Stimulated activated CD4-positive, alpha-beta T cell treated with anti-CD3 and anti-CD28 coated beads, Interleukin-15, amount 100 ng/mL, for 1 hour (primary cell): ENCODE results near the gene ADGRG6.

ENCODE experiments used
- DNase-seq, 2 donors: peaks; one replicate each; pipeline ENCODE4 v3.0.0-alpha.2; 2020; ENCODE audit warnings: low read depth in 1 of 2, low spot score in 1 of 2

The ADGRG6 gene

DNA sequence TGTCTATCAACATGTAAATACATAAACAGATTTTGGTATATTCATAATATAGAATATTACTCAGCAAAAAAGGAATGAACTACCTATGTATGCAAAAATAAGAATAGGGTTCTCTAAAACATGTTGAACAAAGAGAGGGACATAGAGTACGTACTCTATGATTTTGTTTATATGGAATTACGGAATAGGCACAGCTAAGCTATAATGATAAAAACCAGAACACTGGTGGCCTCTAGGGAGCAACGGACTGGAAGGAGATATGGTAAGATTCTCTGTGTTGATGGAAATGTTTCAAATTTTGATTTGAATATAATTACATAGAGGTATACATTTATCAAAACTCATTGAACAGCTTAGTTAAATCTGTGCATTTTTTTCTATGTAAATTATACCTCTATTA lies 19.6 kb downstream of the ADGRG6 start:
- no peak for DNase-seq

DNA sequence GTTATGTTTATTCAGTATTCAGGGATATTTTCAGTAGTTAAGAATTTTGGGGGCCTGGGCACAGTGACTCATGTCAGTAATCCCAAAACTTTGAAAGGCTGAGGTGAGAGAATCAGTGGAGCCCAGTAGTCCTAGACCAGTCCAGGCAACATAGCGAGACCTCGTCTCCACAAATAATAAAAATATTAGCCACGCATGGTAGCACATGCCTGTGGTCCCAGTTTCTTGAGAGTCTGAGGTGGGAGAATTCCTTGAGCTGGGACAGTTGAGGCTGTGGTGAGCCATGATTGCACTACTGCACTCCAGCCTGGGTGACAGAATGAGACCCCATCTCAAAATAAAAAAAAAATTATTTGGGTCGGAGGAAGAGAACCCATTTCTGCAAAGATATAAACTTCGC lies 20.3 kb downstream of the ADGRG6 start:
- no peak for DNase-seq

DNA sequence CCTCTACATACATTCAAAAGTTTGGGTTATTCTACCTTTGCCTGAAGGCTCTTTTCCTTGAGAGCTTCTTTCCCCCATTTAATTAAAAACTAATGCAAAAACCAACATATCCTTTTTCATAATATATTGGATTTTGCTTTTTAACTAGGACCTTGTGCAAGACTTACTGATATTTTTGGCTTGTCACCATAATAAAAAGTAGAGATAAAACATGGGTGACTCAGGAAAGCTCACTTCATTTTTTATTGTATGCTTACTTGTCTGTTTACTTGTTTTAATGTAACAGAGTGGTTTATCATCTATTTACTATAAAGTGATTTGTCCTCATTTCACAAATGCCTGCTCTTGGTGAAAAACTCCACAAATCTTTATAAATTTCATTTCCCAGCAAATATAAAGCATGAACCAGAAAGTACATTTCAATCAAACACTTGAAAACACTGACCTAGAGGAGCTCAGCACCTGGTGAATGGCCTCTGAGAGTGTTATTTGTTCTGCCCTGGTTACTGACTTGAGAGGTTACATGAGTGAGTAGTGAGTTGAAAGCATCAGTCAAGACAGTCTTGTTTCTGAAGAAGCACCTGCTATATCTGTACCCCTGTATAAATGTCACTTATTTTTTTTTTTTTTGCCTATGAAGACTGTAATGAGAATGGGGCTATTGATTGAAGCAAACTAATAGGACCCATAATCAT lies 20.8 kb downstream of the ADGRG6 start:
- no peak for DNase-seq

DNA sequence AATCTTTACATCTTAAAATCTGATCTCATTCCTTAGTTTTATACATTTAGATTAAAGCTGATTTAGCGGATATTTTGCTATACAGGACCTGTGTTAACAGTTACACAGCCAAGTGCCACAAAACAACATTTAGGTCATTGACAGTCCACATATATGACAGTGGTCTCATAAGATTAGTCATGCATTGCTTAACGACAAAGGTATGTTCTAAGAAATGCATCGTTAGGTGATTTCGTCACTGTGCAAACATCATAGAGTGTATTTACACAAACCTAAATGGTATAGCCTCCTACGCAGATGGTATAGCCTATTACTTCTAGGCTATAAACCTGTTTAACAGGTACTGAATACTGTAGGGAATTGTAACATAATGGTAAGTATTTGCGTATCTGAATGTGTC lies 21.6 kb downstream of the ADGRG6 start:
- DNase-seq: no peak

DNA sequence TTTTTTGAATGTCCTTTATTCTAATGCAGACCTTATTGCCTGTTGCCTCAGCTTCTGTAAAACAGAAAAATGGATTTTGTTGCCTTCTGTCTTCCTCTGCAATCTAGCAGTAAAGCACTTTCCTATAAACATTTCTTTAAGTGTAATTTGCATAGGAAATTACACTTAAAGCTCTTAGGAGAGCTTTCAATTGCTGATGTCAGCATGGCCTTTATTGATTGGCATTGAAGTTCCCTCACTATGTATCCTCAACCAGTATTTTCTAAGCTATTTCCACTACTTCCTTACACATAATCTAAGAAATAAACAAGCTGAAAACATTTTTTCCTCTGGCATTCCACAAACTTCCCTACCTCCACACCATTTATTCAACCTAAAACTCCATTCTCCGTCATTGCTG lies 22.3 kb downstream of the ADGRG6 start:
- DNase-seq: no peak

DNA sequence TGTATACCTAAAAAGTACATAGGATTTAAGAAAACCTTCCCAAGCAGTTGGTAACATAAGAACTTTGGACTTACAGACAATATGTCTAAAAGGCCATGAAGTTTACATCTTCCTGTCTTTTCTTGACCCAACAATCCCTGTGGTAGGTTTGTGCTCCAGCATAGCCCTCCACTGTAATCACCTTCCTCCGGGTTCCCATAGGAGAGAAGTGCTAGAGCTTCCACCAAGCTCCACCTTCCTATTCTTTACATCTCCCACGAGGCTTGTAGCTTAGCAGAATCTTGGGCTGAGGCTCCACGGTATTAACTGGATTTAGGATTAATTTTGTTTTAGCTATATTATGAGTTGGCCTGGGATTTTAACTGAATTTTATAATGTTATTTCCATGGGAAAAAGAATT lies 23.3 kb downstream of the ADGRG6 start:
- DNase-seq: no peak

DNA sequence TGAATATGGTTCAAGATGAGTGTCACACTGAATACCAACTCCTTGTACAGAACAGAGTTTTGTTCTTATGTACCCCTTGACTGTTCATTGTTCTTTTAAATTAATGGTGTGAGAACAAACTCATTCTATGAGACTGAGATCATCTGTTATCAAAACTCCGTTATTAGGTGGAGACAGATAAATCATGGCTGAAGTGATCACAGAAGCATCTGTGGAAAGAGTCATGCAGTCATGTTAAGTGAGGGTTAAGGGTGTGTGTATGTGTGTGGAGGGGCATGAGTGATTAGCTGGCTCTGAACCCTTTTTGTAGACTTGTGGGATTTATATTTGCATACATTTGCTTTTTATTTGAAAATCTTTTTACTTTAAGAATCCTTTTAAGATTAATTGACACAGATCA lies 24.7 kb downstream of the ADGRG6 start:
- no peak for DNase-seq

DNA sequence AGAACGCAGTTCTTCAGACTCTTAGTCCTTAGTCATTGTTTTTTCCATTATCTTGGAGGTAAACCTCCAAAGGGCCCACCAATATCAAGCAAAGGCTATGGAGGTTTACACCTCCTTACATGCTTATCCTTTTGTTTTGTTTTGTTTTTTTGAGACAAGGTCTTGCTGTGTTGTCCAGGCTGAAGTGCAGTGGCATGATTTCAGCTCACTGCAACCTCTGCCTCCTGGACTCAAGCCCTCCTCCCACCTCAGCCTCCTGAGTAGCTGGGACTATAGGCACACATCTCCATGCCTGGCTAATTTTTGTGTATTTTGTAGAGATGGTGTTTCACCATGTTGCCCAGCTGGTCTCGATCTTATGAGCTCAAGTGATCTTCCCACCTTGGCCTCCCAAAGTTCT lies 26.3 kb downstream of the ADGRG6 start:
- DNase-seq: no peak

DNA sequence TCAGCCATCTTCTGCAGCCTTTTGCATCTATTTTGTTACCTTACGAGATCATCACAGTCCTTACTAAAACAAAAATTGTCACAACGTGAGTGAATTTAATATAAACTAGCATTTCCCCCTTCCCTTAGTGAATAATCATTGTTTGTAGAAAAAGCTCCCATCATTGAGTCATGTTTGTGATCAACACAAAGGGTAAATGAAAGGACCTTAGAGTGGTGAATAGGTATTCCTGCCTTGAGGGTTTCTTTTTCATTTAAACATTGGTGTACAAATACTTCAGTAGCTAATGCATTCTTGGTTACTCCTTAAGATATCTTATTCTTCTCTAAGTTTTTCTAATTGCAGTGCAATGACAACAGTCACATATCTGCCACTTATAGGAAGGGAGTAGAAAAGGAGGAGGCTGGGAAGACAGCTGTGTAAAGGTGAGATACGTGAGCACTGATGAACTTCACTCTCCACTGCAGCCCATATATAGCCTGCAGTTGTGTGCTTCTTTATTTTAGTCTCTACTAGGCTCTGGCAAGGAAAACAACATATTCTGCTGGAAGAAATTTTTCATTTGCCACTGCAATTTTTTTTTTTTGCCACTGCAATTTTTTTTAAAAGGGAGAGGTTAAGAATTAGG lies 27.8 kb downstream of the ADGRG6 start:
- no peak for DNase-seq

DNA sequence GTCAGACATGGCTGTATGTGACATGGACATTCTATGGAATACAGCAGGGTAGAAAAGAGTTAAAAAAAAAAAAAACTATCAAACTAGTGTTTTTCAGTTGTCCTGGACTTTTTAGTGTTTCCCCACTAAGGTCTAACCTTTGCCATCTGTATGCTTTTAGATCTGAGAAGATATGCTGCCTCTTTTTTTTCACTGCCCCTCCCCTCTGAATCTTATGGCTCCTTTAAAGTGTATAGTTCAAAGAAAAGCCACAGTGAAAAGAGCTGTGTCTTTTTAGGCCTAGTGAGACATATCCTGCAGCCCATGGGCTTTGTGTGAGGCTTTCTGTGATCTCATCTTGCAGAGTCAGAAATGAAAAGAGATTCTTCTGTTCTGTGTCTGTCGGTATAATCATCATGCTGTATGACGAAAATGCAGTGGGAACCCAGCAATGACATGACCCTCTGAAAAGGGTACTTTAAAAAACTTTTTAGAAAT lies 29.3 kb downstream of the ADGRG6 start:
- no peak for DNase-seq

DNA sequence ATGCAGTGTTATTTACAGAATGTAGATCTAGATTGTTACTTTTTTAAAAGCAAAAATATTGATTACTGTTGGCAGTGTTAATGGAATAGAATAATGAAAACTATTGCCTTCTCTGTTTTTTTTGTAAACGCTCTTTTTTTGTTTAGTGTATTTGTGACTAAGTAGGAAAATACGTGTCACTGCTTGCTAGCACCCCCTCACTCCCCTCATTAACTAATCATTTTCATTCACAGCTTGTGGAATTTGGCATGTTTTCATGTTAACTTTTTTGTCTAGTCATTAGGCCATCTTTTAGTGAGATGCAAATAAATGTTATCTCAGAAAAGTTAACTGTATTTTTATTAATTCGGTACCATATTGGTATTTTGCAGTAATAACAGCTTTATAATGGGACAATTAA lies 29.8 kb downstream of the ADGRG6 start:
- no peak for DNase-seq

DNA sequence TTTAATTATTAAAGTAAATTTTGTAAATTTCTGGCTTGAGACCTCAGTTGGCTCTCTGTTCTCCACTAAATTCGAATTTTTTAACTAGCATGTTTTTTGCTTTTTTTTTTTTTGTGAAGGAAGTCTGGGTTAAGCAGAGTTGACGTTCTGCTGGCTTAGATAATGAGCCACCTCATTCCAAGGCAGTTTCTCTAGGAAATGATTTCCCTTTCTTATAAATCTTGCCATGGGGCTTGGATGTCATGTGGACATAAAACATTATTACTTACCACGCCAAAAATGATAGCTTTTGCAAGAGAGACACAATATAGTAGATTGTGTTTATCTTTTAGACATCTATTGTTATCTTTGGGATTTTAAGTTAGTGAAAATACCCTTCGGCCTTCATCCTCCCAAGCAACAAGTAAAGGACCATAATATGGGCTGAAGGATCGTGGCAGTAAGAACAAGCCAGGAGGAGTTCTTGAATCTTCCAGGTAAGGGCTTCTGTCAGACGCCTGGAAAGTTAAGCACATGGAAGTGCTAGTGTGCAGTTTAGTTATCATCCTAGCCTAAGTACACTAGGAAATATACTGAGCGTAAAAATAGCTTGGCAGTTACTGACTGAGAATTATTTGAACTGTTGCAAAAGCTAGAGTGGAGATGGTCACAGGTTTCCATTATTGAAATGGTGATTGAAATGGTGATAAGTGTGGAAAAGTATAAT lies 30.7 kb downstream of the ADGRG6 start:
- DNase-seq: no peak

DNA sequence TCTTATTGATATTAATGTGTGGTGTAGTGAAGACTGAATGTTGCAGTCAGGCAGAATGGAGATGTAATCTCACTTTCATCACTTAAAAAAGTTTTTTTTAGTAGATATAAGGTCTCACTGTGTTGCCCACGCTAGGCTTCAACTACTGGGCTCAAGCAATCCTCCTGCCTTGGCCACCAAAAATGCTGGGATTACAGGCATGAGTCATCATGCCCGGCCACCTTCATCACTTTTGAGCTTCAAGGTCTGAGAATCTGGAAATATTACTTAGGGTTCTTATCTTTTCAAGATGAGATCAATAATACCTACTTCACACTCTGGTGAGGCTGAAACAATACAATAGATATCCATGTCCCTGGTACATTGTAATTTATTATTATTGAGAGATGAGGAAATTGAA lies 31.6 kb downstream of the ADGRG6 start:
- DNase-seq: no peak

DNA sequence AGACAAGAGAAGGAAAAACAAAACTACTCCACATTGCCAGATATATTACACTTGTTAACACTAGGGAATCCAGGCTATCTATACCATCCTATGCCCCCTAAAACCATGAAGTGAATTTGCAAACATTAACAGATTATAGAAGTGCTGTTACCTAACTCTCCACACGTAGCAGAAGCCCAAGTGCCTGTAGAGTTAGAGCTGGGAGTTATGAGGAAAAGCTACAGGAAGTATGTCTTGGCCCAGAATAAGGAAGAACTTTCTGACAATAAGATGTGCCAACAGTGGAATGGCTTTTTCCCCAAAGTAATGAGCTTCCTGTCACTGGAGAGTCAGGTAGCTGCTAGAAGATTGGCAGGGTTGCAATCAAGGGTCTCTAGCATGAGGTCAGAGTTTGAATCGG lies 32.5 kb downstream of the ADGRG6 start:
- DNase-seq: no peak

DNA sequence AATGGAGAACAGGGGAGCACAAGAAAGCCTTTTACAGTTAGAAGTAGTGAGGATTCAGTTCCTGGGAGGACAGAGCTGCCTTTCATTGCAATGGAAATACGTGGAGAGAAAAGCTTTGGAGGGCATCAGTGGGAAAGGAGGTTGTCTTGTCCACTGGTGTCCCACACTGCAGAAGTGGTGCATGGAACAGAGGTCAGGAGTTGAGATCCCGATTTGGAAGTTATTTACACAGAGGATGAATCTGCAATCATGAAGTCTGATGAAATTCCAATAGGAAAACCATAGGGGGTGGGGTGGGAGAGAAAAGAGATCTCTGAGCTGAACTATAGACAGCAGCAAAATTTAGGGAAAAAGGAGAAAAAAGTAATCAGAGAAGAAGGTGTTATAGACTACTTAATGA lies 33.6 kb downstream of the ADGRG6 start:
- no peak for DNase-seq

DNA sequence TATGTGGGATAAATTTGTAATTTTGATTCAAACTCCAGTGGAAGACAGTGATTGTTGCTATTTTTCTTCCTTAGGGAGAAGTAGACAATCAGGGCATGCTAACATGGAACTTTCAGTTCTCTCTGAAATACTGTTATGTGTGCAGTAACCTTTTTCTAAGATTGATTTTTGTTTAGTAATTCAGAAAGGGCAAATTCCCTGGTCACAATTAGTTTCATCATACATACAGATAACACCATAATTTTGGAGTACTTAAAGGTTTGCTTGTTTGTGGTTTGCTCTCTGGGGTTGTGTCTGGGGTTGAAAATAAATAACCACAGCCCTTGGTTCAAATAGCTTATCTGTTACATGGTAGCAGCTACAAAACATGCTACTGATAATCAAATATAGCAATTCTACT lies 34.4 kb downstream of the ADGRG6 start:
- DNase-seq: no peak

DNA sequence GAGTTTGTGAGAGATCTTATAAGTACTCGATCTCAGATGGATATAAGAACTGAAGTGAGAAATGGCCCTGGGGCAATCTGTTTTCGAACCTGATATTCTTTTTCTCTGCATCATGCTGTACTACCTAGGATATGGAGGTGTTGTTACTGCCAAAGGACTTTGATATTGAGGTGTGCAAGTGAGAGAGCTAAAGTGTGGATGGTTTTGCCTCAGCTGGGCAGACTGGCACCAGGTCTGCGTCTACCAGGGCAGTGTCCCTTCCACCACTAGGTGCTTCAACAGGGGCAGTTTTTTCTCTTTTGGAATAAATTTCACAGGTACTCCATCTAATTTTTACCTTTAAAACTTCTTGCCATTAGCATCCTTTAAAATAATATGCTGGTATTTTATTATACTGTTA lies 35.0 kb downstream of the ADGRG6 start:
- DNase-seq: no peak

DNA sequence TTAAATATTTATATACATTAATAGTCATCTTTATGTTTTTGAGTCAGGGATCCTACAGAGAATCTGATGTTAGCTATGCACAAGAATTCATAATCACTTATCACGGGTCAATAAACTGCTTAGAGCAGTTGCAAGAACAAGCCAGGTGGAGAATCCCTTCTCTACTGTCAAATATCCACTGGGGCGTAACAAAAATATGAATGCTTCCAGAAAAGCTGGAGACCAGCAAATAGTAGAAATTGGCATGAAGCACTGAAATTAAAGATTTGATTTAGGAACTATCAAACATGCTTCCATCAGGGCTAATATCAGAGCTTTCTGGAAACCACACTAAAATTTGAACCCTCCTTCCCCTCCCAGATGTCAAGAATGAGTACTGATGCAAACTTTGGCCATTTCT lies 37.3 kb downstream of the ADGRG6 start:
- no peak for DNase-seq

DNA sequence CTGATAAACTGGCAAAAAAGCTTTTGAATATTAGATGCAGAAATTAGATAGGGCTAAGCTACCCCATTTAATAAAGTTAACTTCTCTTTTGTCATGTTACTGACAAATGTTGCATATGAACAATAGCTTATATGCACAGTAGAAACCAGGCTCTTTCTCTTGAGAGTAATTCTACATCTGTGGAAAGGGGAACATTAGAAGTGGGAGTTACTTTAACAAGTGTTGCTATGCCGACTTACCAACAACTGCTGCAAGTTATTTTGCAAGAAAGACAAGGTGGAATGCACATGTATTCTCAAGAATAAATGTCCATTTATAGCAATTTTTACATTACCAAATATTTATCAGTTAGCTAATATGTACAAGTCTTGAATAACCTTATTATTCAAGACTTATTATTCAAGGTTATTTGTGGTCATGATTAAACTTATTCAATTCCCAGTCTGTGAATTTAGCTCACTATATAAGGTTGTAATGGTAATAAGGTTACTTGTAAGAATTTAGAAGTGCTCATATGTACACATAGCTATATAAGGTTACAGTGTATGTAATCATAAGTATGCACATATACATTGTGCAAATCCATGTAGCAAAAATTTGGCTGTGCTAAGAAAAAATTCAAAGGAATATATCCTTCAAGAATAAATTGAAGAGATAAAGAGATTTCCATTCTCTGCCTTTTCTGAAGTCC lies 38.3 kb downstream of the ADGRG6 start:
- DNase-seq: no peak

DNA sequence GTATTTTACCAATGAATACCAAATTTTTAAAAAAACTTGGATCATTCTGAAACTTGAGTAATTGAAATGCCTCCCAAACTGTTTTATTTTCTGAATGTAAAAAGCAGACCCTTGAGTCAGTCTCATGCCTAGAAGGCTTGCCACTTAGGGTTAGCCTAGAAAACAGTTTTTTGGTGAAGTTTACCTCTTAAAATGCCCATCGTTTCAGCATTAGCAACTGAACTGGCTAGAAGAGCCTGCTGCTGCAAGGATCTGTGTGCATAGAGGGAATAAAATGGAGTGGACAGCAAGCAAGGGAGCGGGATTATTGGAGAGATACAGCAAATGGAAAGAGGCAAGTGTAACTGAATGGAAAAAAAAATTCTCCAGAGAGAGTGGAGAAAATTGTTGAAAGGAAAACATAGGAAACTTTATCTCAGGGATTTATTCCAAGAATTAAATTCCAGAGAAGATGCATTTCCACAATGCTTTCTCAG lies 40.1 kb downstream of the ADGRG6 start:
- DNase-seq: no peak

DNA sequence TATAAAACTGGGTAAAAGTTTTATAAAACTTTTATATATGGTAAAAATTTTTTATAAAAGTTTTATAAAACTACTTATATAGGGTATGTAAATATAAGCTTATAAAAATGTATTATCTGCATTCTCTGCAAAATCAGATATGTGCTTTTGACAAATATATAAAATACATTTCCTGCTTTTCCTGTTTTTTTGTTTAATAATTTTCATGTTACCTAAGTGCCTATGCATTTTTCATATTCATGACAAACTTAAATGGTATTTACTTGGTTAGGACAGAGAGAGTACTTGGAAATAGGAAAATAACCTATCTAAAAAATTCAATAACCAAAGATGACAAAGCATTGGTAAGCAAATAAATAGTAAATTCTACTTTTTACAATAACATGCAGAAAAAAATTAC lies 41.2 kb downstream of the ADGRG6 start:
- DNase-seq: no peak

DNA sequence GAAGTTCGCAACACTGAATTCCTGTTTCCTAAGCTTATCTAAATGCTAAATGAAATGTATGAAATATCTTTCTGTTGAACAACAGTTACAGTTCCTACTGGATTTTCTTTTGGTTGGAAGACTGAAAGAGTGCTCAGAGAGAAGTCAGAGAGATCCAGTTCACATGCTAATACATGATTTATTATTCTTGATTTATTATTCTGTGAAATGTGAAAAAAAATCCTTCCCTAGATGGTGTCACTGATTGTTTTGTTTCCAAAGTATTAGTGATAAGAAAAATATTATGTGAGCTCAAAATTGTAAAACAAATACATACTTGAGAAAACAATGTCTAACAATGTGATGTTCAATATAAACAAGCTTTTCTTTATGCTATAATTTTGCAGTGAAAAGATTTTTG lies 42.1 kb downstream of the ADGRG6 start:
- no peak for DNase-seq
